ENCODE results near the gene MUC13. TPM values are rescaled to one million over a fixed set of nuclear protein-coding genes. Genes with fewer than 3 reads are reported as not detected.
"Not testable (repeated sequence)": the region's sequence is repeated elsewhere in the genome, so short reads cannot be mapped to it uniquely, and the experiment has no call there.

MUC13 gene
- total RNA-seq, 4 donors from 2014 or later: not detected

DNA sequence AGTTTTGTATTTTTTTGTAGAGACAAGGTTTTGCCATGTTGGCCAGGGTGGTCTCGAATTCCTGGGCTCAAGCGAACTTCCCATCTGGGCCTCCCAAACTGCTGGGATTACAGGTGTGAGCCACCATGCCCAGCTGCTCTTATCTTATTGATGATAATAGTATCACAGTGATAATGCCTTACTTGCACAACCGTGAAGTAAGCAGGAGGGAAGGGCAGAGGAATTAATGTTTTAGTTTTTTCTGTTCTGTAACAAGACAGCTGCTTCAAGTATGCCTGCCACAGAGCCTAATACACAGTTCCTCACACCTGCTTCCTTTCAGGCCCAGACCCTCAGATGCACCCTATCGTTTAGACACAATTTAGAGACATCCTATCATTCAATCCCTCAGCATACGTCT lies 26.1 kb upstream of the MUC13 start:
- no peak for DNase-seq (ENCODE audit: low spot score in 2 of 2)
- WGBS, 2 donors: 77 to 82% methylated on average over 5 of the region's 5 CpGs
- no peak for TF ChIP-seq POLR2A (IDR thresholded peaks at IDR 0.05)
- TF ChIP-seq, protein P1, sequence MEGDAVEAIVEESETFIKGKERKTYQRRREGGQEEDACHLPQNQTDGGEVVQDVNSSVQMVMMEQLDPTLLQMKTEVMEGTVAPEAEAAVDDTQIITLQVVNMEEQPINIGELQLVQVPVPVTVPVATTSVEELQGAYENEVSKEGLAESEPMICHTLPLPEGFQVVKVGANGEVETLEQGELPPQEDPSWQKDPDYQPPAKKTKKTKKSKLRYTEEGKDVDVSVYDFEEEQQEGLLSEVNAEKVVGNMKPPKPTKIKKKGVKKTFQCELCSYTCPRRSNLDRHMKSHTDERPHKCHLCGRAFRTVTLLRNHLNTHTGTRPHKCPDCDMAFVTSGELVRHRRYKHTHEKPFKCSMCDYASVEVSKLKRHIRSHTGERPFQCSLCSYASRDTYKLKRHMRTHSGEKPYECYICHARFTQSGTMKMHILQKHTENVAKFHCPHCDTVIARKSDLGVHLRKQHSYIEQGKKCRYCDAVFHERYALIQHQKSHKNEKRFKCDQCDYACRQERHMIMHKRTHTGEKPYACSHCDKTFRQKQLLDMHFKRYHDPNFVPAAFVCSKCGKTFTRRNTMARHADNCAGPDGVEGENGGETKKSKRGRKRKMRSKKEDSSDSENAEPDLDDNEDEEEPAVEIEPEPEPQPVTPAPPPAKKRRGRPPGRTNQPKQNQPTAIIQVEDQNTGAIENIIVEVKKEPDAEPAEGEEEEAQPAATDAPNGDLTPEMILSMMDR (IDR thresholded peaks at IDR 0.05): no peak

DNA sequence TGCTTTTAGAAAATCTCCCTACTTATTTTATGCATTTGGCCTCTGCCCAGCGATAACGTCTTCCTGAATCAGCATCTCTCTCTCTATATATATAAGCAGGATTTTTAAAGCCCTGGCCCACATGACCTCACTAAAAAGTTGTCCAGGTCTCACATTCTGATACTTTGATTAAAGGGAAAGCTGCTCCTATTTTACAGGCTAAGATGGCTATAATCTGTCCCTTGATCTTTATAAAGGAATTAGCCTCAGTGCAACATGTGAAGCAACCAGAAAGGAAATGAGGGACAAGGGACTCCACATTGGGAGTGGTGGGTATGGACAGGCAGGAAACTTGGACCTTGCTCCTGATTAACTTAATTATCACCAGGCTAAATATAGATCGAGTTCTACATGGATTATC lies 25.6 kb upstream of the MUC13 start:
- intact Hi-C loops (cut with DNase I; ENCODE audit: low total_unique reads): no loop called here
- DNase-seq (ENCODE audit: low spot score in 2 of 2): no peak
- WGBS, 2 donors: 41 to 51% methylated on average over 3 of the region's 3 CpGs
- no peak for TF ChIP-seq POLR2A (IDR thresholded peaks at IDR 0.05)
- TF ChIP-seq, protein P1 (IDR thresholded peaks at IDR 0.05): no peak
- no peak overlapping the region for H3K4me3 ChIP-seq (ENCODE audit: low read depth, poor library complexity, severe bottlenecking)

More for the DNA sequence above, 26.1 kb upstream of the MUC13 start:
- H3K4me3 ChIP-seq (ENCODE audit: low read depth, poor library complexity, severe bottlenecking): no peak overlapping the region
- intact Hi-C loops (cut with DNase I; ENCODE audit: low total_unique reads): no loop called here

DNA sequence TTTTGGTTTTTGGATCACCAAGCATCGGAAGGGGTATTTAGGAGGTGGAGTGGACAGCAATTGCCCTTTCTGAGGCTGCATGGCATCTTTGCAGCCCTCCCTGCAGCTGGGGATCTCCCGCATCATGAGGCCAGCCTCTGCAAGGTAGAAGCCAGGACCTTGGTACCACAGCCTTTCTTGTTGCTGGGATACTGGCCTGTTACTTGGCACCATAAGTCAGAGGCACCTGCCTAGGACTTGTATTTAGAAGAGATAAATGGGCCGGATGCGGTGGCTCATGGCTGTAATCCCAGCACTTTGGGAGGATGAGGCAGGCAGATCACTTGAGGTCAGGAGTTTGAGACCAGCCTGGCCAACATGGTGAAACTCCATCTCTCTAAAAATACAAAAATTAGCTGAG lies 23.4 kb upstream of the MUC13 start:
- not testable (repeated sequence) for H3K4me3 ChIP-seq (ENCODE audit: low read depth, poor library complexity, severe bottlenecking)
- WGBS, 2 donors: 93 to 94% methylated on average over 4 of the region's 4 CpGs

DNA sequence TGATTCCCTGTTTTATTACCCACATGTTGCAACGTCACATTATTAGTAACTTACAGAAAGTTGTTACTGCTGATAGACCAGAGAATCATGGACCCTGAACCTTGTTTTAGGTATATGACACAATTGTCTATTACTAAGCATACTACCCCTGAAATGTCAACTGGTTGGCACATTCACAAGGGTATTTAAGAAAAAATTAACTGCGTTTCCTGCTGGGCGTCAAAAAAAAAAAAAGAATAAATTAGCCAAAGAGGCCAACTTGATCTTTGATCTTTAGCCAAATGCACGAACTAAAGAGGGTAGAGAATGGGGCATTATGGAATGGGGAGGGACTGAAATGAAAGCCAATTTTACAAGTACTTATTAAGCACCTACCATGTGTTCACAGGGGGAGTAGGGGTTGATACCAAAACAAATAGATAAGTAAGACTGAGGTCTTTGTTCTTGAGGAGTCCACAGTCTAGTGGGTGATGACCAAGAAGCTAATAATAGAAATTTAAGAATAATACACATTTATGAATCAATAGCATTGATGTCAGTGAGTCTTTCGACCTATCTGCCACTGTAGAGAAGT lies 17.8 kb upstream of the MUC13 start:
- no peak for DNase-seq (ENCODE audit: low spot score in 2 of 2)
- no peak overlapping the region for H3K4me3 ChIP-seq (ENCODE audit: low read depth, poor library complexity, severe bottlenecking)
- intact Hi-C loops (cut with DNase I; ENCODE audit: low total_unique reads): no loop called here
- TF ChIP-seq, protein P1 (IDR thresholded peaks at IDR 0.05): no peak
- TF ChIP-seq POLR2A (IDR thresholded peaks at IDR 0.05): no peak
- 52 to 60% methylated on average over 5 of the region's 5 CpGs for WGBS, 2 donors

More for the DNA sequence above, 23.4 kb upstream of the MUC13 start:
- intact Hi-C loops (cut with DNase I; ENCODE audit: low total_unique reads); DNase-seq (ENCODE audit: low spot score in 2 of 2): not testable (repeated sequence)

GRCh38 chr3:124951511-124952281 lies 17.1 kb upstream of the MUC13 start:
- intact Hi-C loops (cut with DNase I; ENCODE audit: low total_unique reads): no loop called here
- 73 to 74% methylated on average over 8 of the region's 8 CpGs for WGBS, 2 donors
- H3K4me3 ChIP-seq (ENCODE audit: low read depth, poor library complexity, severe bottlenecking): no peak overlapping the region
- TF ChIP-seq, protein P1 (IDR thresholded peaks at IDR 0.05): no peak
- TF ChIP-seq POLR2A (IDR thresholded peaks at IDR 0.05): no peak
- DNase-seq (ENCODE audit: low spot score in 2 of 2): no peak

DNA sequence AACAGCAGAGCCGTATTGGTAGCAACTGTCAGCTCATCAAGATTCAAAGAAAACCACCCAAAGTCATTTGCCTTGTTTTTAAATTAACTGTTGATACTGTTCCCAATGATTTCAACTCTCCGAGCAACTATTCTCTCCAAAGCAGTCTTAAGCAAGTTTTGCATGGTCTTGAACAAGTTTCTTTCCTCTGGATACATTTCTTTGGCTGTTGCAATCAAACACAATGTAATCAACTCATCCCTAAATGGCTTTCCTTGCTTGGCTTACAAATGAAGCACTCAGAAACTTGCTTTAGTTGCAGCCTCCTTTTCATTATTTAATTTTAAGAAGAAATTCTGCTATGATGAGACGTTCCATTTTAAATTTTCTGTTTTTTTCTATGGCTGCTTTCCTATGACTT lies 15.5 kb upstream of the MUC13 start:
- H3K4me3 ChIP-seq (ENCODE audit: low read depth, poor library complexity, severe bottlenecking): no peak overlapping the region
- no peak for DNase-seq (ENCODE audit: low spot score in 2 of 2)
- intact Hi-C loops (cut with DNase I; ENCODE audit: low total_unique reads): no loop called here
- 79 to 81% methylated on average over 3 of the region's 3 CpGs for WGBS, 2 donors
- TF ChIP-seq, protein P1 (IDR thresholded peaks at IDR 0.05): no peak
- no peak for TF ChIP-seq POLR2A (IDR thresholded peaks at IDR 0.05)

All from lower leg skin (tissue), 4 donors.